HG03565 (cell line): ENCODE results near the gene MT1HL1.

ENCODE experiments used
- ATAC-seq: cut with Tn5 transposase; IDR thresholded peaks from one replicate; pipeline ENCODE4 v1.9.1; 2021; ENCODE audit warnings: mild to moderate bottlenecking, moderate library complexity; ENCODE audit not compliant: unreplicated experiment

MT1HL1 gene

DNA sequence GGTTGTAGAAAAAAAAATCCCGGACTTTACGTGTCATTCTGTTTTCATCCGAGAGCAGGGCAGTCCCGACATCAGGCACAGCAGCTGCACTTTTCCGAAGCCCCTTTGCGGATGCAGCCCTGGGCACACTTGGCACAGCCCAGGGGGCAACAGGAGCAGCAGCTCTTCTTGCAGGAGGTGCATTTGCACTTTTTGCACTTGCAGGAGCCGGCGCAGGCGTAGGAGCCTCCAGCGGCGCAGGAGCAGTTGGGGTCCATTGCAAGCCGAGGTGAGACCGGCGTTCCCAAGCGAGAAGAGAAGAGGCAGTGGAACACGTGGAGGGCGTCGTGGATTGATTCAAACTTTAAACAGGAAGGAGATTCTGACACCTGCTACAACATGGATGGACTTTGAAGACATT is at the start of gene MT1HL1:
TSS of gene MT1HL1 (minus strand) at position 326 of the 400 bp plus-strand sequence. CDS start at position 257, 69 bp downstream.
- ATAC-seq, result no peak

DNA sequence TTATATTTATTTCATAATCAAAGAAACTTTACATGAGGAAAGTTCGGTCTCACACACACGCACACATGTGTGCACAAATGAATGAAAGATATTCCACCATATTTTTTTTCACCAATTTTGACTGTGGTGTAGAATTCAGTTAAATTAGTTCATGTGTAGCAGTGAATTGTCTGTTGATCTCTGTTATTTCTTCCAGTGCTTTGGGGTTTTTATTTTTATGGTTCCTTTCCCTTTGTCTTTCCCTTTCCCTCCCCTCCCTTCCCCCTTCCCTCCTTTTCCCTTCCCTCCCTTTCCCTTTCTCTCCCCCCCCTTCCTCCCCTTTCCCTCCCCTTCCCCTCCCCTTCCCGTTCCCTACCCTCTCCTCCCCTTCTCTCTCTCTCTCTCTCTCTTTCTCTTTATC is 46.7 kb upstream of the MT1HL1 start:
- ATAC-seq, result no peak

DNA sequence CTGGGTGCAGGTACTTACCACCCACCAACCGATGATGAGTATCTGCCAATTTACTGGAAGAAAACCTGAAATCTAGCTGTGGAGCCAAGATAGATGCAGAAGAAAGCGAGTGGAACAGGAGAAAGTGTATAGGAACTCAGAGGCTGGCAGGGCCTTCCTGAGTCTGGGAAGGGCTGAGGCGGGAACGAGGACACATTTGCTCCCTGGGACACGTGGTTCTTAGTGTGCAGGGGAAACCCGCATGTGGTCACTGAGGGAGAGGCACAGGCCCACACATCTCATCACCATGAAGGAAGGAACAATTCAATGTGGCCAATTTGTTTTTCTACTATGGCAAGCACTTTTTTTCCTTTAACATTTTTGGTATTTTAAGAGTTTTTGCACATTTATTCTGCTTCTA is 45.9 kb upstream of the MT1HL1 start:
- no peak for ATAC-seq

DNA sequence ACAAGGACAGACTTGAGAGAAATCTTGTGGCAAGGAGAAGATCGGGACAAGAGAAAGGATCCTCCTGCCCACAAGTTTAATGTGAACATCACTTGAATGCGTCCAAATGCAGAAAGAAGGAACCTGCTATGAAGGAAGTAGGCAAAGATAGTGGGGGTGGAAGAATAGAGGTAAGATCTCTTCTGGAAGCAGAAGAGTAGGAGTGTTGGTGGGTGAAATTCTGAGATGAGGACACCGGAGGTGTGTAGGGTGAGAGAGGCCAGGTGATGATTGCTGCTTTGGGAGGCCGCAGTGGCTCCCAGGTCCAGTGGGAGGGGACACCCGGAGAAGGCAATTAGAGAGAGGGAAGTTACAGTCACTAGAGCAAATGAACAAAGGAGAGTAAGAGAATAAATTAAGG is 44.6 kb upstream of the MT1HL1 start:
- ATAC-seq, result no peak

DNA sequence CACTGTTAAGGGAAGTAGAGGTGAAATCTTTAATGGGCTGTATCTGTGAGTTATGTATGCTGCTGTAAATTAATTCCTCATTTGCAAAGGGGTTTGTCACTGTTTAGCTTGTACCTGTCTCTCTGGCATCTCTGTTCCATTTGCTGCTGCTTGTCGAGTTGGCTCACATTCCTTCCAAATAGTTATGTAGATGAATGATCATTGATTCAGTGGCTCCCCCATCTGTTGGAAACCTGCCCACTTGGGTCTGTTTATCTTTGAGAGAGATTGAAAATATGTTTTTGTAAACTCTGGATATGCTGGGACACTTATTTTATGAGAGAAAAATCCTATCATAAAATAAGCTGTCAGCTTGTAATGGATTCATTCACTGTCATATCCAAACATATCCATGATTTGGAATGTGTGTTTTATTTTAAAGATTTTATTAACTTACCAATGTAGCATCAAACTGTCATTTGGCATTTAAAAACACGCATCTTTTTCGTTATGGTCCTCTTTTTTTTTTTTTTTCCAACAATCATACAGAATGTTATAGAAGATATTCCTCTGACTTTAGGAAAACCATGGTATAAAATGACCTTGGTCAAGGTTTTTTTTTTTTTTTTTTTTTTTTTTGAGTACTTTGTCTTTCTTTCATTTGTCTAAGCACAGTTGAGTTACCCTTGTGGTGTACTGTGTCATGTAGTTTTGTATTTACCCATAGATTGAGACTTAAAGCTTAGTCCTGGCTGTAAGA is 41.2 kb upstream of the MT1HL1 start:
- no peak for ATAC-seq

DNA sequence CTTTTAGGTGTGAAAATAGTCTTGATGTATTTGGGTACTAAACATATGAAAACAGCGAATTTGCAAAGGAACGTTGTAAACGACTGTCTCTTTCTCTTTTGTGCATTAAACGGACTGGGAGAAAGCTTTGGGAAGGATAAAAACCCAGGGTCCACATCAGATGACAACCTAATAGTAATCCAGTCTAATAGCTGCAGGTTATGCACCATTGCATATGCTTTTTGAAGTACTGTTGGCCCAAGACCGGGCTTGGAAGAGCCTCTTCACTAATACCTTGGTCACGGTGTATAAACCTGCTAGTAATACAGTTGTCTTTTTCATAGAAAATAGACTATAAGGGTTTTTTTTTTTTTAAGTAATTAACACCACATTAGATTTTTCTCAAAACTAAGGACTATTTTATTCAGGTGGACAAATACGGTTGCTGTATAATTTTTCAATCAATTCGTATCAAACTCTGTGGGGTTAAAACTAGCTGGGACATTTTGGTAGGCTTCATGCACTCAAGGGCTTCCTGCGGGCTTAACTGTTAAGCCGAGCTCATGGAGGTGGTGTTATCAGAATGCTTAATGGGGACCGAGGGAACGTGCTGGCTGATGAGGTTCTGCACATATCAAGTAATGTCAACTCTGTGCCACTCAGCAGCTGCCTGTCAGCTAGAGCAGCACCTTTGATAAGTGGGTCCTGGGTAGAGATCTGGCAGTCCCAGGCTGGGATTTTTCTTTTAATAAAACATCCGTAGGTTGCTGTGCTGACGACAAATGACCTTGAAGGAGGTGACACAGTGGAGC is 39.8 kb upstream of the MT1HL1 start:
- ATAC-seq, result no peak

DNA sequence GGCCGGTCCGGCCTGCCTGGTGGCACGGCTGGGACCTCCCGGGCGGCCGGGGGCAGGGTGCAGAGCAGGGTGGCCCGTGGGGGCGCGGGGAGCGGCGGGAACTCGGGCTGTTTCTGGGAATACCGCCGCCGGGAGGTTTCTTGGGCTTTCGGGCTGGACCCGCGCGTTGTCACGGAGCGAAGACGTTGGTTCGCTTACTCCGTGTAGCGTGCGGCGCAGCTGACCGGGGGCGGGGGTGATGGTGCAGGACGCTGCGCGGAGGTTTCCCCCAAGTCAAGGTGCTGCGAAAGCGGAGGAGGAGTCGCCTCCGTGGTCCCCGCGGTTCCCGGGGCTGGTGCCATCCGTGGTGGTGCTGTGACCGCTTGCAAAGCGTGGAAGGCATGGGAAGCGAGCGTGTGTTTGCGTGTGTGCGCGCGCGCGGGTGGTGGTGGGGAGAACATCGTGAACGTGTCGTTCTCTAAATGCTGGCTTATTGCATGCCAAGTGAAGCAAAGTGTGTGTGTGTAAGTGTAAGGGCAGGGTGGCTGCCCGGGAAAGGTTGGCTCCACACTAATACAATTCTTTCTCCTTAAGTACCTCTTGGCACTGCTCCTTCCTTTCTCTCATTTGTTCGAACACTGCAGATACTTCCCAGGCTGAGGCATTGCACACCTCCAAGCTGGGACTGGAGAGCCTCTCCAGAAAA is 38.8 kb upstream of the MT1HL1 start:
- no peak for ATAC-seq

DNA sequence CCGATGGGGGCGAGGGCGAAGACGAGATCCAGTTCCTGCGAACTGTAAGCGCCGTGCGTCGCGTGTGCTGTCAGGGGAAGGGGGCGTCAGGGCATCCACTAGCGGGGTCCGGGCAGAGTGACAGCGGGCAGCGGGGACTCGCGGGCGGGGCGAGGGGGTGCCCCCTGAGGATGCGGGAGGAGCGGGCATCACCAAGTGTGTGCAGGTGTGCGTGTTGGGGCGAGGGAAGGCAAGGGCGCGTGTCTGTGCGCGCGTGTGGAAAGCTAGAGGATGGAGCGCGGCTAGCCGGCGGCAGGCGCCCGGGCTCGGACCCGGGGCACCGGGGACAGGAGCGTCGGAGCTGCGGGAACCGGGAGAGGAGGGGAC is 38.3 kb upstream of the MT1HL1 start:
- ATAC-seq, result no peak

DNA sequence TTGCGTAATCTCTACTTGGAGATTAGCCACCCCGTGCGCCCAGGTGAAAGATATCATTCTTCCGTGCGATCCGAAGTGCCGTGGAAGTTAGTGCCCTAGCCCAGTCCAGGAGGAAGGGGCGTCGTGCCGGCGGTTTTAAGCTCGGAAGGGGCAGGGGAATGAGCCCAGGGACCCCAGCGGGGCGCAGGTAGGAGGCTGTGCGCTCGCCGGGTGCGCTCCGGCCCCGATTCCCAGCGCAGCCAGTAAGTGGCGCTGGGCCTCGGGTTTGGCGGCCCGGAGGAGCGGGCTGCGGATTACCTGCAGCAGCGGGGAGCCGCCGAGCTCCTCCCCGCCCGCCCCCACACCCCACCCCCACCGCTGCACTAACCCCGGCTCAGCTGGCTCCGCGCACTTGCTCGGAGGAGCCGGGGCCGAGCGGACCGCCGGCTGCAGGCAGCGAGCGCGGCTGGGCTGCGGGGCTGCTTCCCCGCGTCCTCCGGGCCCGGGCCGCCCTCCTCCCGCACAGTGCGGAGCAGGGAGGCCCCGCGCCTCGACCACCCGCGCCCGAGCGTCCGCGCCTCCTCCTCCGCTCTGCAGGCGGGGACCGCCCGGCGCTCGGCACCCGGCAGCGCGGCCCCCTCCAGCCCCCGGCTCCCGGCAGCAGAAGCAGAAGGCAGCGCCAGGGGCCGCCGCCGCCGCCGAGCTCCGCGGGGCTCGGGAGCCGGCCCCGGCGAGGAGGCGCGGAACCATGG is 37.7 kb upstream of the MT1HL1 start, which contains the start of gene RYR2:
TSS of gene RYR2 (plus strand) at position 390 of the 731 bp plus-strand sequence. CDS start at position 728, 338 bp downstream.
- ATAC-seq, result no peak

DNA sequence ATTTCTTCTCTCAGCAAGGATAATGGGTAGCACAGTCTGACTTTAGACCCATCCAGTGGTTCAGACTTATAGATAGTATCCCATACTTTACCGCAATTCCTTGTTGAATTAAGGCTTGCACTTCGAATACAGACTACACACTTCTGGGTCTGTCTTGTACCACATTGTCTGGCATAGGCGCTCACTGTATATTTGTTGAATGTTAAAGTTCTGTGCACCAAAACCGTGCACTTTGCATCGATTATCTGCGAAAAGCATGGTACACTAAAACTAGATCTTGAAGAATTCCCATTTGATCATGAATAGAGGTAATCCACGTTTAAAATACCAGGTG is 37.2 kb upstream of the MT1HL1 start:
- ATAC-seq, result no peak

DNA sequence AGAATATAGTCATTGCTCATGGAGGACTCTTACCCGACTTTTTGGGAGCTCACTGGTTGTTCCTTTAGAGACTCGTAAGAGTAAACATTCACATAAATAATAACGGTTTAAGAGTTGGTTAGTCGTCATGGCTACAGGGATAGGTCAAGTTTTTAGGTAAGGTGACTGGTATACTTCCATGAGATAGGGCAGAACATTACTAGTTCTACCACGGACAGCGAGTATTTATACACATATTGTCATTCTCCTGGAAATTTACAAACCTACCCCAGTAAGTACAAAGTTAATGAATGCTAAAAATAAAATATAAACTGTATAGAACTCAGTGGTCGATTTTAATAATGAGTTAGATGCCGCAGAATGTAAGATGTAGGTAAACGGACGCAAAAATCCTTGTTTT is 36.6 kb upstream of the MT1HL1 start:
- no peak for ATAC-seq

DNA sequence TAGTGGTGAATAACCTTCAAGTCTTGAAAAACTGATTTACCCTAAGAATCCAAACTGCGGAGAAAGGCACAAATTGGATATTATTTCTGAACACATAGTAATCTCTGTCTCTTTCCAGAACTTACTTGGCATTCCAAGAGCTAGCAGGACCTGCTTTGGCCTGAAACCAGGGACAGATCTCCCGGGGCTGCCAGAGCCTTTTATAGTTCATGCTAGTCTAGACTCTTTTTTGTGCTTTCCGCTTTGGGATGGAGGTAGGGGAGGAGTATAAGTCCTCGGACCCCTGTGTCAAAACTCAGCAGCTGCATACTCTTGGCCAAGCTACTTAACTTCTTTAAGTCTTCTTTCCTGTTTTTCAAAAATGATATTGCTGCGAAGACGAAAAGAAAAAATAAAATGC is 34.0 kb upstream of the MT1HL1 start:
- ATAC-seq, result no peak

DNA sequence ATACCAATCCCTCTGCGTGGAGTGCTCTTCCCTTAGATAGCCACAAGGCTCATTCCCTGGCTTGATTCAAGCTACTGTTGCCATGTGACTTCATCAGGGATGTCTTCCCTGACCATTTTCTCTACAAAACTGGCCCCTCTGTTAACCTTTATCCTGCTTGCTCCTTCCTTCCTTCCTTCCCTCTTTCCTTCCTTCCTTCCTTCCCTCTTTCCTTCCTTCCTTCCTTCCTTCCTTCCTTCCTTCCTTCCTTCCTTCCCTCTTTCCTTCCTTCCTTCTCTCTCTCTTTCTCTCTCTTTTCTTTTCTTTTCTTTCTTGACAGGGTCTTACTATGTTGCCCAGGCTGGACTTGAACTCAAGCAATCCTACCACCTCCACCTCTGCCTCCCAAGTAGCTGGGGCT is 31.5 kb upstream of the MT1HL1 start:
- no peak for ATAC-seq

DNA sequence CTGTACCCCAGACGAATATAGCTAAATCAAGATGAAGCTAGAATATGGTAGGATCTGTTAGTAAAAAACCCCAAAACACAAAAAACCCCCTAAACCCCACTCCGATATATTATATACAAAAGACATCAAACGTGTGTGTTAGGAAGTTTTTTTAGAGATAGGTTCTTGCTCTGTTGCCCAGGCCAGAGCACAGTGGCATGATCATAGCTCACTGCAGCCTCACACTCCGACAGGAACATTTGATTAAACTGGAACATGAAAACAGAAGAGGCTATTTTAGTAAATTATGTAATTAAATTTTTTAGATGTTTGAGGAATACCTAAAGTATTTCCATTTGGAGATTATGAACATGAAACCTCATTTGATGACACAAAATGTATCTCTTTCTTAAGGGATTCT is 29.6 kb upstream of the MT1HL1 start:
- ATAC-seq, result no peak

DNA sequence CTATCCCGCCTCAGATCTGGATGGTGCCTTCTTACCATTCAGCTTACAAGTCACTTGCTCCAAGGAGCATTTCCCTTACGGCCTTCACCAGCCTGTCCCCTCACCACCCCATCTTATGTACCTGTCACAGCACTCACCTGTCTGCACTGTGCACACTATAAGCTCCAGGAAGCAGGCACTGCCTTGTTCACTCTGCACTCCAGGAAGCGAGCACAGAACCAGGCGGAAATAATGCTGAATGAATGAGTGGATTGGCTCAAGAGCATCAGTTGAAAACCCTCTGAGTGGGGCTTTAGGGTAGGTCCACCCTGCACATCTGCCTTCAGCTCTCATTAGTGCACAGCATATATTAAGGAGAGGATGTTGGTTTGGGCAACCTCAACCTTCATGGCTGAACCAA is 28.8 kb upstream of the MT1HL1 start:
- ATAC-seq, result no peak

DNA sequence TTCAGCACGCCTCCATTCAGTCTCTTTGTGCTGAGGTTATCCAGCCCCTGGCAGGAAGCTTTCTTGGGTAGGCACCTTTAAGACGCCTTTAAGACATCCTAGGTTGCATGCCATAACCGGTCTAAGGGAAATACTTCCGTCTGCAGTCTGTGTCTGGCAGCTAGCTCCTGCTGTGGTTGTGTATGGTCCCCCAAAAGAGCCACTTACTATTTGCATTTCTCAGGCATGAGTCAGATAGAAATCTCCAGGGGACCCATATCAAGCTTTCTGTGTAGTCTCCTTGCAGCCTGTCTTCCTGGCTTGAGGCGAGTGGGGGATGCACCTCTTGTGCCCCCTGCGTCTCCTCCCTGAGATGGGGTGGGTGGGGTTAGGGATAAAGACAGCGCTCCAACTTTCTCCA is 27.8 kb upstream of the MT1HL1 start:
- peak; percentile 97 for ATAC-seq

DNA sequence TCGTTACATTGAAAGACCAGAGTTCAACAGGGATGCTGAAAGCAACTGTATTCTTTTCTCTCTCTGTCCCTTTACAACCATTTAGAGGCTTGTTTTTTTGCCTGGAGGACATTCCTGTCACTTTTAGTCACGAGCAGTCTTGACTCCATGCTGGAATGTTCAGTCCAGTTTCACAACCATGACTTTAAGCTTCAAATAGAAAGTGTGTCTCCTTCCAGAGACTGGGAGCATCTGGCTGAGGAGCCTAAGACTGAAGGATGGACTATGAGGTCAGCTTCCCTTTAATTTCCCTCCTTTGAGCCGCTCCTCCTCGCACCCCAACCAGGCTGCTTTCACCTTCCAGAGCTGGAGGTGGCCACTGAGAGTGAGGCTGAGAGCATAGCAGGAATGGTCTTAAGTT is 27.2 kb upstream of the MT1HL1 start:
- no peak for ATAC-seq

DNA sequence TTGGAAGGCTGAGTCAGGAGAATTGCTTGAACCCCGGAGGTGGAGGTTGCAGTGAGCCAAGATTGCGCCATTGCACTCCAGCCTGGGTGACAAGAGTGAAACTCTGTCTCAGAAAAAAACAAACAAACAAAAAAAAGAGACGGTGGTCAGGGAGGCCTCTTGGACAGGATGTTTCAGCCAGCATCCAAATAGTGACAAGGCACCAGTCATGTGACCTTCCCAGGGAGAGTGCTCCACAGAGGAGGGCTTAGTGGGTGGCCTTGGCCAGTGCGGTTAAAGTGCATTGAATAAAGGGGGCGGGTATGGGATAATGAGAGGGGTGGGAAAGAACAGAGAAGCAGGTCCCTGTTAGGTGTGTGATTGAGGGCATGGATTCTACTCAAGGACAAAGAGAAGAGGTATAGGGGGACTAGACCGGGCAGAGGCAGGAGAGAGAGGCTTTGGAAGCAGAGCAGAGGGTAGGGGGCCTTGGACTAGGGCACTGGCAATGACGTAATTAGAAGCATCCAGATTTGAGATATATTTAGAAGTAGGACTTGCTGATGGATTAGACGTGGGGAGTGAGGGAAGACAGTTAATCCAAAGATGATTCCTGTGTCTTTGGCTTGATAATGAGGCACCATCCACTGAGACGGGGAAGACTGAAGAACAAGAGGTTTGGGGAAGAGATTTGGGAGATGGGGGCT is 25.8 kb upstream of the MT1HL1 start:
- no peak for ATAC-seq

DNA sequence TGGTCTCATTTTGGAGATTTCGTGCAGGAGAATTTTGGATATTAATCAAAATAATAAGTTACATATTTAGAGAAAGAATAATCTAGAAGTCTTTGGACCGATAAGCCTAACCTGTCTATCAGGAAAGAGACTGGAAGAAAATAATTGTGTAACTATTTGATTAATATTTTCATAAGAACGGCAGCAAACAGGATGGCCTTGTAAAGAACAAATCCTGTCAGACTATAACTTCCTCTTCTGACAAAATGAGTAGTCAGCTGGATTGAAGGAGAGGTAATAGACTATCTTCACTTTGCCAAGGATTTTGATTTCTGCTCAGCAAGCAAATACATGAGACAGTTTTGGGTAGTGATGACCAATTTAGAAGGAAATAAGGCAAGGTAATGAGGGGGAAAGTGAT is 25.0 kb upstream of the MT1HL1 start:
- ATAC-seq, result no peak

DNA sequence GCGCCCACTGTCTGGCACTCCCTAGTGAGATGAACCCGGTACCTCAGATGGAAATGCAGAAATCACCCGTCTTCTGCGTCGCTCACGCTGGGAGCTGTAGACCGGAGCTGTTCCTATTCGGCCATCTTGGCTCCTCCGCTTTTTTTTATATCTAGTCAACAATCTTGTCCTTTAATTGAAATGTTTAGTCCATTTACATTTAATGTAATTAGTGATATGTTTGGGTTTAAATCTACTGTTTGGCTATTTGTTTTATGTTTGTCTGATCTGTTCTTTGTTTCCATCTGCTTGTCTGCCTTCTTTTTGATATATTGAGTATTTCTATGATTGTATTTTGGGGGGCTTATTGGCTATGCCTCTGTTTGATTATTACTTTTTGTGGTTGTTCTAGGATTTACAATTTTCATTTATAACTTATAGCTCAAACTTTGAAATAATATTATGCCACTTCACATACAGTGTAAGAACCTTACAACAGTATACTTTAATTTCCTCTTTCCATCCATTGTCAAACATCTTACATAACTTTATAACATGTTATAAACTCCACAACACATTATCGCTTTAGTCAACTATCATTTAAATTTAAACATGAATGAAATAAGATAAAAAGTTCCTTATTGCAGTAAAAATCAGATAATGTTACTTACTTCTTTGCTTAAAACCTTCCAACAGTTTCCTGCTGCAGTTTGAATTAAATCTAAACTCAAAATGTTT is 21.3 kb upstream of the MT1HL1 start:
- ATAC-seq, result no peak
